Ectodermal cell (in vitro differentiated cells): ENCODE measurements around the gene ZCCHC24.

ENCODE experiments used
- H3K27ac ChIP-seq: 2 replicates; pipeline ENCODE4 v1.7.0; 2013; ENCODE audit warnings: mild to moderate bottlenecking, low read depth, low read length; ENCODE audit not compliant: insufficient read depth, poor library complexity, severe bottlenecking
- H3K27me3 ChIP-seq: 2 replicates; pipeline ENCODE4 v1.7.0; 2013; ENCODE audit warnings: mild to moderate bottlenecking, low read length; ENCODE audit not compliant: insufficient read depth, control insufficient read depth, poor library complexity, severe bottlenecking
- H3K36me3 ChIP-seq: one replicate; pipeline ENCODE4 v1.7.0; 2013; ENCODE audit warnings: low read length; ENCODE audit not compliant: control insufficient read depth, insufficient read depth
- H3K4me1 ChIP-seq: one replicate; pipeline ENCODE4 v1.7.0; 2013; ENCODE audit warnings: low read length; ENCODE audit not compliant: control insufficient read depth, insufficient read depth
- H3K4me3 ChIP-seq: 2 replicates; pipeline ENCODE4 v1.7.0; 2013; ENCODE audit warnings: low read depth, low read length, control low read depth; ENCODE audit not compliant: insufficient read depth
- H3K9me3 ChIP-seq: 2 replicates; pipeline ENCODE4 v1.7.0; 2013; ENCODE audit warnings: mild to moderate bottlenecking, low read length, moderate library complexity; ENCODE audit not compliant: control insufficient read depth
- WGBS, 2 experiments: methylation state at CpG; one replicate each; pipeline ENCODE4 v1.1.7; 2013; ENCODE audit warnings: missing lambda C conversion rate in 2 of 2; 5-methylcytosine and 5-hydroxymethylcytosine counted together

The ZCCHC24 gene

DNA sequence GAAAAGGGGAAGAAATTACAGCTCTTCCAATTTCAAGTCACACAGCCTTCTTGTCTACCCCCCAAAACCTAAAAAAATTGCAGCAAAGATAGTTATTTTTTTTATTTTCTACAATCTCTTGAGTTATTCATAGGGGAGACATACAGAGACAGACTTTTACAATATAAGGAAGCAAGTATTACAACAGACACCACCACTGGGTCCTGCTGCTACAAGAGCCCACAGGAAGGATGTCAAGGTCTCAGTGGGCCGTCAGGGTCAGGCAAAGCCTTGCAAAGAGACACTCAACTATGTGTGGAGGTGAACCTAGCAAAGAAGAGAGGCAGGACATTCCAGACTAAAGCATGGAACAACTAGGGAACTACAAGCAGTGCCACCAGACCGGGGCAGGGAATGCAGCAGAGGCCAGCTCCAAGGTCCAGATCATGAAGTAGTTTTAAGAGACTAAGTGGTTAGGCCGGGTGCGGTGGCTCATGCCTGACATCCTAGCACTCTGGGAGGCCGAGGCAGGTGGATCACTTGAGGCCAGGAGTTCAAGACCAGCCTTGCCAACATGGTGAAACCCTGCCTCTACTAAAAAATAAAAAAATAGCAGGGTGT lies 28.2 kb upstream of the ZCCHC24 start:
- WGBS, 2 experiments: 89 to 92% methylated on average over 5 of the region's 5 CpGs
- Histone ChIP-seq H3K9me3 (no peaks in the 10 kb centered on the region), H3K27me3 (no peaks in the 10 kb centered on the region), H3K36me3 (no peaks in the 10 kb centered on the region), H3K4me1 (no peaks in the 10 kb centered on the region), H3K27ac (no peak overlapping the region), H3K4me3 (no peak overlapping the region)

DNA sequence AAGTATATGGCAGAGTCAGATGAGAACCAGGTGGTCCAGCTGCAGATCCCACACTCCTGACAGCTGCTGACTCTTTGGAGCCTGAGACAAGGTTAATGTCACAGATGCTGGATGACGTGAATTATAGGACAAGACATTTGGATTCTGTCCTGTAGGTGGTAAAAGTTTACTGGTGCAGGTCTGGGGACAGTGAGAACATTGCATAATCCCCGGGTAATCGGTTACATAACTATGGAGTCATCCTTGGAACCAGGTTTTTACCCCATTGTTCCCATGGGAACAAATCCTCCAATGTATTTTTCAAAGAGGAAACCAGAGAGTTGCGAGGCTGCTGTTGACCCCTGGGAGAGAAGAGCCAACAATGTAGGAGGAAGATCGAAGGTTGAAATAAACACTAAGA lies 27.5 kb upstream of the ZCCHC24 start:
- H3K27me3 ChIP-seq: no peaks in the 10 kb centered on the region
- no peaks in the 10 kb centered on the region for H3K36me3 ChIP-seq
- H3K4me1 ChIP-seq: no peaks in the 10 kb centered on the region
- H3K9me3 ChIP-seq: no peaks in the 10 kb centered on the region
- no peak overlapping the region for H3K4me3 ChIP-seq
- no peak overlapping the region for H3K27ac ChIP-seq
- WGBS, 2 experiments: 85 to 88% methylated on average over 5 of the region's 5 CpGs

DNA sequence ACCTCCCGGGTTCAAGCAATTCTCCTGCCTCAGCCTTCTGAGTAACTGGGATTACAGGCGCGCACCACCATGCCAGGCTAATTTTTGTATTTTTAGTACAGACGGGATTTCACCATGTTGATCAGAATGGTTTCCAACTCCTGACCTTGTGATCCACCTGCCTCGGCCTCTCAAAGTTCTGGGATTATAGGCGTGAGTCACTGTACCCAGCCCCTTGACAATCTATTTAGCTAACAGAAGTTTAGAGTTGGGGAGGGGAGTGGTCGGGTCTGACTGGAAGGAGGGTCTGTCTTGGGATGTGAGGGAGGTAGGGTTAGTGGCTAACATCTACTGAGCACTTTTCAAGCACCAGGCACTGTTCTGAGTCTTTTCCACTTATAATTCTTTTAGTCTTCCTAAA lies 27.0 kb upstream of the ZCCHC24 start:
- Histone ChIP-seq H3K4me1 (no peaks in the 10 kb centered on the region), H3K9me3 (no peaks in the 10 kb centered on the region), H3K36me3 (no peaks in the 10 kb centered on the region), H3K27ac (no peak overlapping the region), H3K27me3 (no peaks in the 10 kb centered on the region), H3K4me3 (no peak overlapping the region)
- 89 to 91% methylated on average over 7 of the region's 7 CpGs for WGBS, 2 experiments

DNA sequence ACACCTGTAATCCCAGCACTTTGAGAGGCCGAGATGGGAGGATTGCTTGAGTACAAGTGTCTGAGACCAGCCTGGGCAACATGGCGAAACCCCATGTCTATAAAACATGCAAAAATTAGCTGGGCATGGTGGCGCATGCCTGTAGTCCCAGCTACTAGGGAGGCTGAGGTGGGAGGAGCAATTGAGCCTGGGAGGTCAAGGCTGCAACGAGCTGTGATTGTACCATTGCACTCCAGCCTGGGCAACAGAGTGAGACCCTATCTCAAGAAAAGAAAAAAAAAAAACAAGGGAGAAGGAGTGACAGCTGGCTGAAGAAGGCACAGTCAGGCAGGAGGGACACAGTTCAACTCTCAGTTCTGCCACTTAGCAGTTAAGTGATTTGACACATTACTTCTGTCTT lies 26.4 kb upstream of the ZCCHC24 start:
- Histone ChIP-seq H3K27me3 (no peaks in the 10 kb centered on the region), H3K36me3 (no peaks in the 10 kb centered on the region)
- WGBS, 2 experiments: 91 to 92% methylated on average over 4 of the region's 4 CpGs

DNA sequence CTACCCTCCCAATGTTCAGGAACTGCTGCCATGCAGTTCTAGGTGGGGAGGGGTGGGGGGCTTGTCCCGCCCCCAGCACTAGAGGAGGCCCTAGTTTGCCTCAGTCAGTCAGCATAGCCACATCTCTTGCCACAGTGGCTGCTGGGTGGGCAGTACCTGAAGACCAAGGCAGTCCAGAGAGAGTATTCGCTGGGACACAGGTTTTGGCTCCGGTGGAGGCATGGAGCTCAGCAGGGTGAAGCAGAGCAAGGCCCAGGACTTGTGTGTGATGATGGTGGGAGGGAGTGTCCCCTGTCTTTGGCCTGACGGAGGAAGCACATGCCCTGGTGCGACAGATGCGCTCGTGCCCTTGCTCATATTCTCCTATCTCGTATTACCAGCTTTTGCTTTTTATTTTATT lies 24.7 kb upstream of the ZCCHC24 start:
- H3K27ac ChIP-seq: no peak overlapping the region
- H3K36me3 ChIP-seq: no peaks in the 10 kb centered on the region
- no peaks in the 10 kb centered on the region for H3K4me1 ChIP-seq
- WGBS, 2 experiments: 91 to 94% methylated on average over 8 of the region's 8 CpGs
- no peak overlapping the region for H3K4me3 ChIP-seq
- H3K9me3 ChIP-seq: no peaks in the 10 kb centered on the region
- no peaks in the 10 kb centered on the region for H3K27me3 ChIP-seq

More for the DNA sequence above, 26.4 kb upstream of the ZCCHC24 start:
- H3K9me3 ChIP-seq: no peaks in the 10 kb centered on the region
- H3K4me3 ChIP-seq: no peak overlapping the region
- no peaks in the 10 kb centered on the region for H3K4me1 ChIP-seq
- H3K27ac ChIP-seq: no peak overlapping the region

DNA sequence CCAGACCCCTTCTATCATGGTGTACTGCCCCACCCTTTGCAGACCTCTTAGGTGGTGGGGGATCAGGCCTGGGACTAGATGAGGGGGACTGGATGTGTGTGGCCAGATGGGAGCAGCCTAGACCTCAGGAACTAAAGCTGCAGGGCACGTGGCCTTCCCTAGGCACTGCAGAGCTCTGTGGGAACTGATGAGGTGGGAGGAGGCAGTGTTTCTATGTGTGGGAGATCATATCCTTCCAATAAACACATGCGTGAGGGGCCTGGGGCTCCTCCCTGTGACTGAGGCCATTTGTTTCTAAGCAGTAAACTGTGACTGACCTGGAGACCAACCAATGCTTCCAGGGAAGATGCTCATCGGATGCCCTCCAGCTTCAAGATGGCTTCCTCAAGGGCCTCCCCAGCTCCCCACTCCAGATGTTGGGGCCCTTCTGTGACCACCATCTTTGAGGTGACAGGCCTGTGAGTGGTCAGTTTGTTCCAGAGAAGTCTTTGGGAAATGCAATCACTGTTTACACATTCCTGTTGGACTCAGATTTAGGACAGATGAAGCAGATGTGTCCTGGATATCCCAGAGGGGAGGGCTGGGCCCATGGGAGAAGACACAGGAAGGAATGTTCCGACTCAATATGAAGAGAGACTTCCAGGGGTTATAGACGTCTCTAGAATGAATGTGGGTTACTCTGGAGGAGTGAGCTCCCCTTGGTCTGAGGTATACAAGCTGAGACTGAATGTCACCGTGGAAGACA lies 23.6 kb upstream of the ZCCHC24 start:
- 89 to 92% methylated on average over 6 of the region's 6 CpGs for WGBS, 2 experiments
- Histone ChIP-seq H3K36me3 (no peaks in the 10 kb centered on the region), H3K27me3 (no peaks in the 10 kb centered on the region), H3K9me3 (no peaks in the 10 kb centered on the region), H3K4me1 (no peaks in the 10 kb centered on the region), H3K27ac (no peak overlapping the region), H3K4me3 (no peak overlapping the region)

DNA sequence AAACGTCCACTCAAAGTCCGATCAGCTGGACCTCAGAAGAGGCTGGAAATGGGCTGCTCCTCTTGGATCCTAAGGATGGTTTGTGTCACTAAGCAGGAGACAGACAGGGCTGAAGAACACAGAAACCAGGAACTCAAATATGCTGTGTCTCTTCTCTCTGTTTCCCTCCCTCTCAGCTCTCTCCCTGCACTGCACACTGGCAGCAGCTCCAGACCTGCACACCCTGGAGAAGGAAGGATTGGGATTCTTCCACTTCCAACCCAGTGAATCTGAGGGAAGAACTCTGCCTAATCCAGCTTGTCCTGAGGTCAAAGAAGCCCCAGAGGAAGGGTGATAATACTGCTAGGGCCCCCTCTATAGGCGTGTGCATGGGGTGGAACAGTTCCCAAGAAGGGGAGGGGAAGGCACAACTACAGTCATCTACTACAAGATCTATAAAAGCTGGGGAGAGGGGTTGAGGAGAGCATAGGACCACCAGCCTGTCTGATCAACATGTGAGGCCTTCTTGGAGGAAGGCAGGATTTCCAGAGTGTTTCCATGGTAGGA lies 22.7 kb upstream of the ZCCHC24 start:
- H3K4me3 ChIP-seq: no peak overlapping the region
- no peaks in the 10 kb centered on the region for H3K4me1 ChIP-seq
- 81 to 90% methylated on average over 3 of the region's 3 CpGs for WGBS, 2 experiments
- no peaks in the 10 kb centered on the region for H3K9me3 ChIP-seq
- H3K36me3 ChIP-seq: no peaks in the 10 kb centered on the region
- H3K27me3 ChIP-seq: no peaks in the 10 kb centered on the region
- no peak overlapping the region for H3K27ac ChIP-seq

DNA sequence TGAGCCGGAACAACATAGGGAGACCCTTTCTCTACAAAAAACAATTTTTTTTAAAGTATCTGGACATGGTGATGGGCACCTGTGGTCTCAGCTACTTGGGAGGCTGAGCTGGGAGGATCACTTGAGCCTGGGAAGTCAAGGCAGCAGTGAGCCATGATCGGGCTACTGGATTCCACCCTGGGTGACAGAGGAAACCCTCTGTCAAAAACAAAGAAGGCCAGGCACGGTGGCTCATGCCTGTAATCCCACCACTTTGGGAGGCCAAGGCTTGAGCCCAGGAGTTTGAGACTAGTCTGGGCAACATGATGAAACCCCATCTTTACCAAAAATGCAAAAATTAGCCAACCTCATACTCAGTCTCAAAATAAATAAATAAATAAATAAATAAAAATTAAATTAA lies 19.9 kb upstream of the ZCCHC24 start:
- WGBS, 2 experiments: 89 to 94% methylated on average over 3 of the region's 3 CpGs
- Histone ChIP-seq H3K27ac (no peak overlapping the region), H3K9me3 (no peaks in the 10 kb centered on the region), H3K27me3 (peaks cover 4% of the 10 kb centered on the region), H3K4me3 (no peak overlapping the region), H3K4me1 (no peaks in the 10 kb centered on the region), H3K36me3 (no peaks in the 10 kb centered on the region)

DNA sequence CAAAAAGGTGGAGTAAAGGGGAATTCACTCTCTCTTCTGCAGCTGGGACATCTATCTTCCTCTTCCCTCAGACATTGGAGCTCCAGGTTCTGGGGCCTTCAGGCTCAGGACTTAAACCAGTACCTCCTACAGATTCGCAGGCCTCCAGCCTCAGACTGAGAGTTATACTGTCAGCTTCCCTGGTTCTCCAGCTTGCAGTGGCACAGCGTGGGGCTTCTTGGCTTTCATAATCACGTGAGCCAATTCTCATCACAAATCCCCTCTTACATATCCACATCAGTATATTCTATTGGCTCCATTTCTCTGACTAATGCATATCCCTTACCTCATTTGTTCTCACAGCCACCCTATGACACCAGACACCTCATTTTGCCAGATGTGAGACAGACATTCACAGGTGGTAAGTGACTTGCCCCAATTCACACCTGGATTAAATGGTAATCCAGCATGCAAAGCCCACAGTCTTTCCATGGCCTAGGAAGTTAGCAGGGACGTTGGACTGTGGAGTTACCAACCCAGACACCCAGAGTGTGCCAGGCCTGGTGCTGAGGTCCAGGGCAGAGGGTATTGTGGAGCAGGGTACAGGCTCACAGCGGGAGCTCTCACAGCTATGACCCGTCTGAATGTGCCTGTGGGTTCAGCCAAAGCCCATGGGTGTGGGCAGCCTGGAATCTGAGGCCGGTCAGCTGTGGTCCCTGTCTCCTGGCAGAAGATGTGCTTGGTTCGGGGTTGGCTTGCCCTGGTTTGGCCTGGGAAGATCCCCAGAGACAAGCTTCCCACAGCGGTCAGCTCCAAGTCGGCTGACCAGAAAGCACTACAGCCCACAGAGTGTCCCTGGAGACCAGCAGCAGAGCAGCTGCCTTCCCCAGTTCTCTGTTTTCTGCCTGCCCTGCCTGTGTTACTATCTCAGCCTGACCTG lies 18.4 kb upstream of the ZCCHC24 start:
- no peaks in the 10 kb centered on the region for H3K9me3 ChIP-seq
- WGBS, 2 experiments: 90 to 91% methylated on average over 10 of the region's 10 CpGs
- H3K36me3 ChIP-seq: no peaks in the 10 kb centered on the region
- no peaks in the 10 kb centered on the region for H3K4me1 ChIP-seq
- no peak overlapping the region for H3K4me3 ChIP-seq
- no peak overlapping the region for H3K27ac ChIP-seq
- peaks cover 10% of the 10 kb centered on the region for H3K27me3 ChIP-seq

DNA sequence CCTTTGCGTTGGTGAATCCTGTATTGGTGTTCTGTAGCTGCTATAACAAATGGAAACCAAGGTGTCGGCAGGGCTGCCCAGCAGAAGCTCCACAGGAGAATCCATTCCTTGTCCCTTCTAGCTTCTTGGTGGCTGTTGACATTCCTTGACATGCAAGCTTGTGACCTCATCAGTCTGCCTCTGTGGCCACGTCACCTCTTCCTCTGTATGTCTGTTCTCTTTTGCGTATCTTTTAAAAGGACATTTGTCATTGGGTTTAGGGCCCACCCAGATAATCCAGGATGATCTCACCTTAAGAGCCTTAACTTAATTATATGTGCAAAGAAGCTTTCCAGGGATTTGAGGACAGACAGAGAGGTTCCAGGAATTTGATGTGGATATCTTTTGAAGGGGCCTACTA lies 15.3 kb upstream of the ZCCHC24 start:
- 95 to 97% methylated on average over 4 of the region's 4 CpGs for WGBS, 2 experiments
- Histone ChIP-seq H3K9me3 (peaks cover 3% of the 10 kb centered on the region), H3K27me3 (peaks cover 10% of the 10 kb centered on the region)

More for the DNA sequence above, 15.3 kb upstream of the ZCCHC24 start:
- H3K4me1 ChIP-seq: no peaks in the 10 kb centered on the region
- no peak overlapping the region for H3K27ac ChIP-seq
- H3K4me3 ChIP-seq: no peak overlapping the region
- no peaks in the 10 kb centered on the region for H3K36me3 ChIP-seq
